SK-N-SH treated with all-trans-retinoic acid at 6 μM for 48 hours (cell line): Measurements from ENCODE around the gene ACOT2.
A peak's percentile ranks its signal among the peaks of the same experiment; 100 is the strongest.

Source experiments
- ATAC-seq: fragments of 200-7000 bp; cut with Tn5 transposase; 3 replicates; pipeline ENCODE4 v1.9.1; 2020; ENCODE audit warnings: mild to moderate bottlenecking, moderate library complexity
- ARNTL ChIP-seq: fragments of 450-650 bp; formaldehyde crosslinking; IDR thresholded peaks from 2 replicates; pipeline ENCODE4 v1.5.0; 2020; ENCODE audit warnings: low read depth, mild to moderate bottlenecking, moderate library complexity, borderline replicate concordance
- CSDC2 ChIP-seq: fragments of 250-450 bp; sonication (Bioruptor Pico); IDR thresholded peaks from 2 replicates; pipeline ENCODE4 v1.5.0; 2020; ENCODE audit warnings: mild to moderate bottlenecking, moderate library complexity
- ISL1 ChIP-seq: fragments of 250-450 bp; sonication (Bioruptor Pico); IDR thresholded peaks from 2 replicates; pipeline ENCODE4 v2.1.2; 2022; ENCODE audit warnings: mild to moderate bottlenecking, moderate library complexity
- OSR1 ChIP-seq: fragments of 250-450 bp; sonication (Bioruptor Pico); IDR thresholded peaks from 2 replicates; pipeline ENCODE4 v1.8.0; 2022; ENCODE audit warnings: moderate library complexity, mild to moderate bottlenecking, inconsistent platforms
- PPARA ChIP-seq: fragments of 250-450 bp; sonication (Bioruptor Pico); IDR thresholded peaks from 2 replicates; pipeline ENCODE4 v1.5.0; 2020; ENCODE audit warnings: mild to moderate bottlenecking, borderline replicate concordance
- RARB ChIP-seq: fragments of 250-450 bp; sonication (Bioruptor Pico); IDR thresholded peaks from 2 replicates; pipeline ENCODE4 v1.8.0; 2021; ENCODE audit warnings: mild to moderate bottlenecking, moderate library complexity
- TCF4 ChIP-seq: fragments of 250-450 bp; sonication (Bioruptor Pico); IDR thresholded peaks from 2 replicates; pipeline ENCODE4 v1.8.0; 2021; ENCODE audit warnings: mild to moderate bottlenecking, moderate library complexity, borderline replicate concordance
- TOX ChIP-seq: fragments of 250-450 bp; sonication (Bioruptor Pico); IDR thresholded peaks from 2 replicates; pipeline ENCODE4 v1.8.0; 2021; ENCODE audit warnings: mild to moderate bottlenecking, moderate library complexity, borderline replicate concordance
- ZC3H10 ChIP-seq: fragments of 250-450 bp; sonication (Bioruptor Pico); IDR thresholded peaks from 2 replicates; pipeline ENCODE4 v1.5.1; 2021; ENCODE audit warnings: mild to moderate bottlenecking, moderate library complexity
- ZFP3 ChIP-seq: fragments of 250-450 bp; sonication (Bioruptor Pico); IDR thresholded peaks from 2 replicates; pipeline ENCODE4 v1.5.0; 2020; ENCODE audit warnings: mild to moderate bottlenecking, moderate library complexity
- ZFP30 ChIP-seq: fragments of 450-650 bp; formaldehyde crosslinking; IDR thresholded peaks from 2 replicates; pipeline ENCODE4 v1.5.0; 2022; ENCODE audit warnings: mild to moderate bottlenecking, moderate library complexity
- ZNF565 ChIP-seq: fragments of 450-650 bp; formaldehyde crosslinking; conservative IDR thresholded peaks from 2 replicates; pipeline ENCODE4 v1.5.0; 2020; ENCODE audit warnings: low read depth, mild to moderate bottlenecking, moderate library complexity
- ZNF70 ChIP-seq: fragments of 450-650 bp; formaldehyde crosslinking; IDR thresholded peaks from 2 replicates; pipeline ENCODE4 v1.5.0; 2020; ENCODE audit warnings: mild to moderate bottlenecking, moderate library complexity
- ZNF8 ChIP-seq: fragments of 450-650 bp; formaldehyde crosslinking; IDR thresholded peaks from 2 replicates; pipeline ENCODE4 v1.5.0; 2020; ENCODE audit warnings: mild to moderate bottlenecking, moderate library complexity
- TF ChIP-seq, protein P1 (sequence below): fragments of 250-450 bp; sonication (Bioruptor Pico); IDR thresholded peaks from 2 replicates; pipeline ENCODE4 v1.8.0; 2021; ENCODE audit warnings: low read depth, mild to moderate bottlenecking, moderate library complexity, borderline replicate concordance
- TF ChIP-seq, protein P2 (sequence below): fragments of 250-450 bp; sonication (Bioruptor Pico); IDR thresholded peaks from 2 replicates; pipeline ENCODE4 v1.5.0; 2020; ENCODE audit warnings: mild to moderate bottlenecking, moderate library complexity
- TF ChIP-seq, protein P3 (sequence below): fragments of 250-450 bp; sonication (Bioruptor Pico); IDR thresholded peaks from 2 replicates; pipeline ENCODE4 v1.5.1; 2020; ENCODE audit warnings: low read depth, mild to moderate bottlenecking, moderate library complexity
- TF ChIP-seq, protein P4 (sequence below): fragments of 250-450 bp; sonication (Bioruptor Pico); IDR thresholded peaks from 2 replicates; pipeline ENCODE4 v1.8.0; 2020; ENCODE audit warnings: mild to moderate bottlenecking, moderate library complexity, borderline replicate concordance
- TF ChIP-seq, protein P5 (sequence below): fragments of 250-450 bp; sonication (Bioruptor Pico); IDR thresholded peaks from 2 replicates; pipeline ENCODE4 v1.5.1; 2021; ENCODE audit warnings: mild to moderate bottlenecking, moderate library complexity

Gene ACOT2

GRCh38 chr14:73612339-73613045 is 43.5 kb downstream of the ACOT2 start, which contains the start of gene ACOT6:
ACOT6 (plus strand) TSS chr14:73612517; CDS start chr14:73612572, 55 bp downstream.
- TF ChIP-seq, protein P1, sequence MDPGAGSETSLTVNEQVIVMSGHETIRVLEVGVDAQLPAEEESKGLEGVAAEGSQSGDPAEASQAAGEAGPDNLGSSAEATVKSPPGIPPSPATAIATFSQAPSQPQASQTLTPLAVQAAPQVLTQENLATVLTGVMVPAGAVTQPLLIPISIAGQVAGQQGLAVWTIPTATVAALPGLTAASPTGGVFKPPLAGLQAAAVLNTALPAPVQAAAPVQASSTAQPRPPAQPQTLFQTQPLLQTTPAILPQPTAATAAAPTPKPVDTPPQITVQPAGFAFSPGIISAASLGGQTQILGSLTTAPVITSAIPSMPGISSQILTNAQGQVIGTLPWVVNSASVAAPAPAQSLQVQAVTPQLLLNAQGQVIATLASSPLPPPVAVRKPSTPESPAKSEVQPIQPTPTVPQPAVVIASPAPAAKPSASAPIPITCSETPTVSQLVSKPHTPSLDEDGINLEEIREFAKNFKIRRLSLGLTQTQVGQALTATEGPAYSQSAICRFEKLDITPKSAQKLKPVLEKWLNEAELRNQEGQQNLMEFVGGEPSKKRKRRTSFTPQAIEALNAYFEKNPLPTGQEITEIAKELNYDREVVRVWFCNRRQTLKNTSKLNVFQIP (CRISPR knock-in tag) = no peak
- TF ChIP-seq ZFP30 (CRISPR knock-in tag) (no peak), TCF4 (CRISPR knock-in tag) (no peak), ZC3H10 (CRISPR knock-in tag) (no peak), ZFP3 (peak; percentile 88)
- TF ChIP-seq, protein P2, sequence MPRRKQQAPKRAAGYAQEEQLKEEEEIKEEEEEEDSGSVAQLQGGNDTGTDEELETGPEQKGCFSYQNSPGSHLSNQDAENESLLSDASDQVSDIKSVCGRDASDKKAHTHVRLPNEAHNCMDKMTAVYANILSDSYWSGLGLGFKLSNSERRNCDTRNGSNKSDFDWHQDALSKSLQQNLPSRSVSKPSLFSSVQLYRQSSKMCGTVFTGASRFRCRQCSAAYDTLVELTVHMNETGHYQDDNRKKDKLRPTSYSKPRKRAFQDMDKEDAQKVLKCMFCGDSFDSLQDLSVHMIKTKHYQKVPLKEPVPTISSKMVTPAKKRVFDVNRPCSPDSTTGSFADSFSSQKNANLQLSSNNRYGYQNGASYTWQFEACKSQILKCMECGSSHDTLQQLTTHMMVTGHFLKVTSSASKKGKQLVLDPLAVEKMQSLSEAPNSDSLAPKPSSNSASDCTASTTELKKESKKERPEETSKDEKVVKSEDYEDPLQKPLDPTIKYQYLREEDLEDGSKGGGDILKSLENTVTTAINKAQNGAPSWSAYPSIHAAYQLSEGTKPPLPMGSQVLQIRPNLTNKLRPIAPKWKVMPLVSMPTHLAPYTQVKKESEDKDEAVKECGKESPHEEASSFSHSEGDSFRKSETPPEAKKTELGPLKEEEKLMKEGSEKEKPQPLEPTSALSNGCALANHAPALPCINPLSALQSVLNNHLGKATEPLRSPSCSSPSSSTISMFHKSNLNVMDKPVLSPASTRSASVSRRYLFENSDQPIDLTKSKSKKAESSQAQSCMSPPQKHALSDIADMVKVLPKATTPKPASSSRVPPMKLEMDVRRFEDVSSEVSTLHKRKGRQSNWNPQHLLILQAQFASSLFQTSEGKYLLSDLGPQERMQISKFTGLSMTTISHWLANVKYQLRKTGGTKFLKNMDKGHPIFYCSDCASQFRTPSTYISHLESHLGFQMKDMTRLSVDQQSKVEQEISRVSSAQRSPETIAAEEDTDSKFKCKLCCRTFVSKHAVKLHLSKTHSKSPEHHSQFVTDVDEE = 0 out of 2 replicates have a peak, but pooled peaks have one; percentile 36
- TF ChIP-seq, protein P3, sequence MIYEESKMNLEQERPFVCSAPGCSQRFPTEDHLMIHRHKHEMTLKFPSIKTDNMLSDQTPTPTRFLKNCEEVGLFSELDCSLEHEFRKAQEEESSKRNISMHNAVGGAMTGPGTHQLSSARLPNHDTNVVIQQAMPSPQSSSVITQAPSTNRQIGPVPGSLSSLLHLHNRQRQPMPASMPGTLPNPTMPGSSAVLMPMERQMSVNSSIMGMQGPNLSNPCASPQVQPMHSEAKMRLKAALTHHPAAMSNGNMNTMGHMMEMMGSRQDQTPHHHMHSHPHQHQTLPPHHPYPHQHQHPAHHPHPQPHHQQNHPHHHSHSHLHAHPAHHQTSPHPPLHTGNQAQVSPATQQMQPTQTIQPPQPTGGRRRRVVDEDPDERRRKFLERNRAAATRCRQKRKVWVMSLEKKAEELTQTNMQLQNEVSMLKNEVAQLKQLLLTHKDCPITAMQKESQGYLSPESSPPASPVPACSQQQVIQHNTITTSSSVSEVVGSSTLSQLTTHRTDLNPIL = no peak
- TF ChIP-seq, all 23 proteins: peak for 2
- peak; percentile 97 for ATAC-seq

GRCh38 chr14:73613046-73613383 is 44.0 kb downstream of the ACOT2 start:
- TF ChIP-seq ZNF8 (CRISPR knock-in tag) (no peak), TCF4 (CRISPR knock-in tag) (no peak), PPARA (CRISPR knock-in tag) (no peak), ZFP30 (CRISPR knock-in tag) (no peak), ARNTL (CRISPR knock-in tag) (no peak), OSR1 (no peak), ZFP3 (no peak), ZNF70 (CRISPR knock-in tag) (no peak)
- TF ChIP-seq, protein P3 = no peak
- TF ChIP-seq, protein P4, sequence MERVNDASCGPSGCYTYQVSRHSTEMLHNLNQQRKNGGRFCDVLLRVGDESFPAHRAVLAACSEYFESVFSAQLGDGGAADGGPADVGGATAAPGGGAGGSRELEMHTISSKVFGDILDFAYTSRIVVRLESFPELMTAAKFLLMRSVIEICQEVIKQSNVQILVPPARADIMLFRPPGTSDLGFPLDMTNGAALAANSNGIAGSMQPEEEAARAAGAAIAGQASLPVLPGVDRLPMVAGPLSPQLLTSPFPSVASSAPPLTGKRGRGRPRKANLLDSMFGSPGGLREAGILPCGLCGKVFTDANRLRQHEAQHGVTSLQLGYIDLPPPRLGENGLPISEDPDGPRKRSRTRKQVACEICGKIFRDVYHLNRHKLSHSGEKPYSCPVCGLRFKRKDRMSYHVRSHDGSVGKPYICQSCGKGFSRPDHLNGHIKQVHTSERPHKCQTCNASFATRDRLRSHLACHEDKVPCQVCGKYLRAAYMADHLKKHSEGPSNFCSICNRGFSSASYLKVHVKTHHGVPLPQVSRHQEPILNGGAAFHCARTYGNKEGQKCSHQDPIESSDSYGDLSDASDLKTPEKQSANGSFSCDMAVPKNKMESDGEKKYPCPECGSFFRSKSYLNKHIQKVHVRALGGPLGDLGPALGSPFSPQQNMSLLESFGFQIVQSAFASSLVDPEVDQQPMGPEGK (CRISPR knock-in tag) = no peak
- TF ChIP-seq, all 23 proteins: peak for 0
- ATAC-seq = peak; percentile 49

DNA sequence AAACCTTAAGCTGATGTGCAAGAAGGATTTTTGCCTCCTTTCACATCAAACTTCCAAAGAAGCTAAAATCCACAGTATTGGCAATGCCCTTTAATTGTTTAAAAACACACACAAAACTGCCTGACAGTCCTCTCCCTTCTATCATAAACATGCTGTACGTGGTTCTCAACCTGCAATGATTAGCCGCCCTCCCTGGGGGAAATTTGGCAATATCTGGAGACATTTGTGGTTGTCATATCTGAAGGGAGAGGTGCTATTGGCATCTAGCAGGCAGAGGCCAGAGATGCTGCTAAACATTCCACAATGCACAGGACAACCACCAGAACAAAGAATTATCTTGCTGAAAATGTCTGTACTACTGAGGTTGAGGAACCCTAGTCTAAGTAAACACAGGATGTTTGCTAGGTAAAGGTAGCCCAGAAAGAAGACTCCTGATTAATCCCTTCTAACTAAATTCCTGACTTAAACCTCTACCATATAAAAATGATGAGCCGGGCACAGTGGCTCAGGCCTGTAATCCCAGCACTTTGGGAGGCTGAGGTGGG is 44.5 kb downstream of the ACOT2 start:
- ATAC-seq = no peak
- no peak for TF ChIP-seq TOX (CRISPR knock-in tag)
- TF ChIP-seq TCF4 (CRISPR knock-in tag) = no peak
- TF ChIP-seq ZC3H10 (CRISPR knock-in tag) = no peak
- TF ChIP-seq CSDC2 (CRISPR knock-in tag) = no peak
- TF ChIP-seq, protein P4 (CRISPR knock-in tag) = no peak
- TF ChIP-seq, protein P3 = no peak
- TF ChIP-seq RARB (CRISPR knock-in tag) = no peak
- TF ChIP-seq ZFP30 (CRISPR knock-in tag) = no peak
- TF ChIP-seq, protein P5, sequence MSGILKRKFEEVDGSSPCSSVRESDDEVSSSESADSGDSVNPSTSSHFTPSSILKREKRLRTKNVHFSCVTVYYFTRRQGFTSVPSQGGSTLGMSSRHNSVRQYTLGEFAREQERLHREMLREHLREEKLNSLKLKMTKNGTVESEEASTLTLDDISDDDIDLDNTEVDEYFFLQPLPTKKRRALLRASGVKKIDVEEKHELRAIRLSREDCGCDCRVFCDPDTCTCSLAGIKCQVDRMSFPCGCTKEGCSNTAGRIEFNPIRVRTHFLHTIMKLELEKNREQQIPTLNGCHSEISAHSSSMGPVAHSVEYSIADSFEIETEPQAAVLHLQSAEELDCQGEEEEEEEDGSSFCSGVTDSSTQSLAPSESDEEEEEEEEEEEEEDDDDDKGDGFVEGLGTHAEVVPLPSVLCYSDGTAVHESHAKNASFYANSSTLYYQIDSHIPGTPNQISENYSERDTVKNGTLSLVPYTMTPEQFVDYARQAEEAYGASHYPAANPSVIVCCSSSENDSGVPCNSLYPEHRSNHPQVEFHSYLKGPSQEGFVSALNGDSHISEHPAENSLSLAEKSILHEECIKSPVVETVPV (CRISPR knock-in tag) = no peak
- TF ChIP-seq ZNF565 = no peak
- TF ChIP-seq ISL1 (CRISPR knock-in tag) = no peak
- no peak for TF ChIP-seq ZNF70 (CRISPR knock-in tag)
